HG03045 (cell line): ENCODE data around the gene DACT2.
"Not testable (repeated sequence)": the region's sequence is repeated elsewhere in the genome, so short reads cannot be mapped to it uniquely, and the experiment has no call there.

Experiments
- ATAC-seq: cut with Tn5 transposase; IDR thresholded peaks from one replicate; pipeline ENCODE4 v1.9.1; 2021; ENCODE audit warnings: mild to moderate bottlenecking, moderate library complexity; ENCODE audit not compliant: unreplicated experiment

DACT2 gene

GRCh38 chr6:168269455-168270243, 49.9 kb downstream of the DACT2 start:
- no peak for ATAC-seq

- no peak for ATAC-seq
Observed at GRCh38 chr6:168268755-168269154, 50.8 kb downstream of the DACT2 start.

- not testable (repeated sequence) for ATAC-seq
Observed at GRCh38 chr6:168267779-168268178, 51.8 kb downstream of the DACT2 start.

GRCh38 chr6:168265827-168266815, 53.5 kb downstream of the DACT2 start:
- ATAC-seq = no peak

GRCh38 chr6:168265394-168265793, 54.2 kb downstream of the DACT2 start:
- ATAC-seq = no peak

- ATAC-seq = no peak
Observed at GRCh38 chr6:168264593-168265335, 54.8 kb downstream of the DACT2 start.

GRCh38 chr6:168263351-168263905, 56.1 kb downstream of the DACT2 start:
- ATAC-seq = no peak

GRCh38 chr6:168261234-168261633, 58.3 kb downstream of the DACT2 start:
- no peak for ATAC-seq

GRCh38 chr6:168260420-168260987, 59.1 kb downstream of the DACT2 start:
- no peak for ATAC-seq

GRCh38 chr6:168258795-168259194, 60.8 kb downstream of the DACT2 start:
- no peak for ATAC-seq

- no peak for ATAC-seq
Observed at GRCh38 chr6:168256940-168257339, 62.6 kb downstream of the DACT2 start.
